ENCODE measurements around the gene SLC38A4. TPM values are rescaled to one million over a fixed set of nuclear protein-coding genes. Genes with fewer than 3 reads are reported as not detected.

SLC38A4 gene
- polyA plus RNA-seq, 1 of the 3 experiments (the other 2 are of a cell fraction), result 66.7 TPM

DNA sequence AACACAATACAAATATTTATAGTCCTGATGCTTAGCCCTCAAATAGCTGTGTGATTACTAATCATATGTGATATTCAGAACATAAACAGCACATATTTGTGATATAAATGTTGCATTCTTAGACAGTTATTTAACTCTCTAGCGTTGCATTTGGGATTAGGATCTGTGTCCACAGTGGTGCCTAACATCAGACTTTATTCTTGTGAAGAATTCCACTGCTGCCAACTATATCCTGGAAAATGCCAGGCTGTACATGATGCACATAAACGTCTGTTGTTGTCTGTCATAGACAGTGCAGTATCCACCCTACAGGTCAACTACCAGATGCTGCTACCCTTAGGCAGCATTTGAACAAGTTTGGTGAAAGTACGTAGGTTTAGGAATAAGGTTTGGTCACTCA lies 39.0 kb downstream of the SLC38A4 start (continued):
- peak; percentile 48 for TF ChIP-seq PBX3 (IDR thresholded peaks at IDR 0.05)
- TF ChIP-seq POLR2AphosphoS5 (IDR thresholded peaks at IDR 0.05; ENCODE audit: low read depth, low read length), result no peak; the same call in 1 of the 2 replicates
- no peak for TF ChIP-seq SMC3 (IDR thresholded peaks at IDR 0.05; ENCODE audit: low read depth, low read length)
- TF ChIP-seq, protein P1, sequence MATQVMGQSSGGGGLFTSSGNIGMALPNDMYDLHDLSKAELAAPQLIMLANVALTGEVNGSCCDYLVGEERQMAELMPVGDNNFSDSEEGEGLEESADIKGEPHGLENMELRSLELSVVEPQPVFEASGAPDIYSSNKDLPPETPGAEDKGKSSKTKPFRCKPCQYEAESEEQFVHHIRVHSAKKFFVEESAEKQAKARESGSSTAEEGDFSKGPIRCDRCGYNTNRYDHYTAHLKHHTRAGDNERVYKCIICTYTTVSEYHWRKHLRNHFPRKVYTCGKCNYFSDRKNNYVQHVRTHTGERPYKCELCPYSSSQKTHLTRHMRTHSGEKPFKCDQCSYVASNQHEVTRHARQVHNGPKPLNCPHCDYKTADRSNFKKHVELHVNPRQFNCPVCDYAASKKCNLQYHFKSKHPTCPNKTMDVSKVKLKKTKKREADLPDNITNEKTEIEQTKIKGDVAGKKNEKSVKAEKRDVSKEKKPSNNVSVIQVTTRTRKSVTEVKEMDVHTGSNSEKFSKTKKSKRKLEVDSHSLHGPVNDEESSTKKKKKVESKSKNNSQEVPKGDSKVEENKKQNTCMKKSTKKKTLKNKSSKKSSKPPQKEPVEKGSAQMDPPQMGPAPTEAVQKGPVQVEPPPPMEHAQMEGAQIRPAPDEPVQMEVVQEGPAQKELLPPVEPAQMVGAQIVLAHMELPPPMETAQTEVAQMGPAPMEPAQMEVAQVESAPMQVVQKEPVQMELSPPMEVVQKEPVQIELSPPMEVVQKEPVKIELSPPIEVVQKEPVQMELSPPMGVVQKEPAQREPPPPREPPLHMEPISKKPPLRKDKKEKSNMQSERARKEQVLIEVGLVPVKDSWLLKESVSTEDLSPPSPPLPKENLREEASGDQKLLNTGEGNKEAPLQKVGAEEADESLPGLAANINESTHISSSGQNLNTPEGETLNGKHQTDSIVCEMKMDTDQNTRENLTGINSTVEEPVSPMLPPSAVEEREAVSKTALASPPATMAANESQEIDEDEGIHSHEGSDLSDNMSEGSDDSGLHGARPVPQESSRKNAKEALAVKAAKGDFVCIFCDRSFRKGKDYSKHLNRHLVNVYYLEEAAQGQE (IDR thresholded peaks at IDR 0.05; ENCODE audit: low read depth, low read length), result no peak
- no peak for TF ChIP-seq MXI1 (IDR thresholded peaks at IDR 0.05; ENCODE audit: low read depth, low read length)
- no peak for TF ChIP-seq MEF2A (IDR thresholded peaks at IDR 0.05; ENCODE audit: borderline replicate concordance, low read depth)
- no peak for TF ChIP-seq RCOR1 (IDR thresholded peaks at IDR 0.05; ENCODE audit: low read length)
- TF ChIP-seq CHD2 (IDR thresholded peaks at IDR 0.05; ENCODE audit: low read length, partially characterized antibody), result no peak
- peak; percentile 80 for TF ChIP-seq TEAD4 (IDR thresholded peaks at IDR 0.05; ENCODE audit: borderline replicate concordance, insufficient read depth)
- TF ChIP-seq FOSL2 (IDR thresholded peaks at IDR 0.05; ENCODE audit: borderline replicate concordance, low read depth), result peak; percentile 73; the same call in 1 of the 2 replicates
- no peak for TF ChIP-seq RFX5 (IDR thresholded peaks at IDR 0.05; ENCODE audit: low read length)
- TF ChIP-seq, protein P2, sequence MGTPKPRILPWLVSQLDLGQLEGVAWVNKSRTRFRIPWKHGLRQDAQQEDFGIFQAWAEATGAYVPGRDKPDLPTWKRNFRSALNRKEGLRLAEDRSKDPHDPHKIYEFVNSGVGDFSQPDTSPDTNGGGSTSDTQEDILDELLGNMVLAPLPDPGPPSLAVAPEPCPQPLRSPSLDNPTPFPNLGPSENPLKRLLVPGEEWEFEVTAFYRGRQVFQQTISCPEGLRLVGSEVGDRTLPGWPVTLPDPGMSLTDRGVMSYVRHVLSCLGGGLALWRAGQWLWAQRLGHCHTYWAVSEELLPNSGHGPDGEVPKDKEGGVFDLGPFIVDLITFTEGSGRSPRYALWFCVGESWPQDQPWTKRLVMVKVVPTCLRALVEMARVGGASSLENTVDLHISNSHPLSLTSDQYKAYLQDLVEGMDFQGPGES (IDR thresholded peaks at IDR 0.05; ENCODE audit: low read depth, low read length), result no peak
- TF ChIP-seq EP300 (IDR thresholded peaks at IDR 0.05; ENCODE audit: borderline replicate concordance in 1 of 2, low read depth in 1 of 2, low read length in 1 of 2), result peak in 1 of 2 experiments; percentile 85; a peak in 2 of 4 replicates
- no peak for TF ChIP-seq SIN3A (IDR thresholded peaks at IDR 0.05; ENCODE audit: borderline replicate concordance, low read depth, low read length)

DNA sequence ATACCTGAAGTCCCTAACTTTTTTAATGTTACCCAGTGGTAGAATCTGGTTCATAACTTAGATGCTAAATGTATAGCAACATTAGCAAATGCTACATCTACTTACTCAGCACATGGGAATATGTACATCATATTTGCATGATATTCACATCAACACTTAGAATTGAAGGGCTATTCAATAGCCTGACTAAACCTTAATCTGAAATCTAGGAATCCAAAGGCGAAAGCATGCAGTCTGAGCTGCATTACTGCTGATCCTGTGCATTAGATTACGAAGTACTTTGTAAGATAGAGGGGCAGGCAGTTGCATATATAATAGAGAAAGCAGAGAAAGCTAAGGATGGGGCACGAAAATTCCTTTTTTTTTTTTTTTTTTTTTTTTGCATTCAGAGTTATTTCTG lies 40.4 kb downstream of the SLC38A4 start:
- ChIA-PET POLR2A (no interaction called here), CTCF (no interaction called here)
- Histone ChIP-seq H3K27me3 (ENCODE audit: insufficient read depth) (no peaks in the 10 kb centered on the region), H3K4me2 (0 out of 2 replicates have a peak overlapping the region, but pooled peaks have one; percentile 47), H3K9ac (peak overlapping the region; percentile 29; the same call in 1 of the 2 replicates), H4K20me1 (ENCODE audit: insufficient read depth) (no peaks in the 10 kb centered on the region), H3K9me2 (no peaks in the 10 kb centered on the region), H3K4me1 (ENCODE audit: control insufficient read depth in 1 of 2, insufficient read depth in 2 of 2, low read depth in 1 of 2, low read length in 1 of 2) (peaks cover 0 to 29% of the 10 kb centered on the region in 2 experiments; a peak in 3 of 4 replicates), H3K4me3 (ENCODE audit: low read depth in 2 of 2, low read length in 1 of 2) (no peak overlapping the region), H2AFZ (ENCODE audit: low read depth) (no peak overlapping the region), H3F3A (replicated peaks; ENCODE audit: insufficient read depth) (peaks cover 28% of the 10 kb centered on the region), H3K9me3 (no peaks in the 10 kb centered on the region), H3K79me2 (ENCODE audit: insufficient read depth) (no peaks in the 10 kb centered on the region; the same call in 1 of the 2 replicates), H3K27ac (ENCODE audit: low read depth in 2 of 2, low read length in 1 of 2) (peak overlapping the region; percentile 55 to 82; a peak in 3 of 4 replicates), H3K36me3 (replicated peaks in 1 of 2; ENCODE audit: control insufficient read depth in 1 of 2, insufficient read depth in 2 of 2, low read length in 1 of 2) (peaks cover 29 to 47% of the 10 kb centered on the region in 2 experiments)
- TF ChIP-seq, protein P3, sequence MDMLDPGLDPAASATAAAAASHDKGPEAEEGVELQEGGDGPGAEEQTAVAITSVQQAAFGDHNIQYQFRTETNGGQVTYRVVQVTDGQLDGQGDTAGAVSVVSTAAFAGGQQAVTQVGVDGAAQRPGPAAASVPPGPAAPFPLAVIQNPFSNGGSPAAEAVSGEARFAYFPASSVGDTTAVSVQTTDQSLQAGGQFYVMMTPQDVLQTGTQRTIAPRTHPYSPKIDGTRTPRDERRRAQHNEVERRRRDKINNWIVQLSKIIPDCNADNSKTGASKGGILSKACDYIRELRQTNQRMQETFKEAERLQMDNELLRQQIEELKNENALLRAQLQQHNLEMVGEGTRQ (IDR thresholded peaks at IDR 0.05; ENCODE audit: borderline replicate concordance, low read depth, low read length), result no peak
- TF ChIP-seq YY1 (IDR thresholded peaks at IDR 0.05; ENCODE audit: low read depth) (no peak), RFX5 (IDR thresholded peaks at IDR 0.05; ENCODE audit: low read length) (no peak), FOSL2 (IDR thresholded peaks at IDR 0.05; ENCODE audit: borderline replicate concordance, low read depth) (no peak), GATA2 (CRISPR knock-in tag; IDR thresholded peaks at IDR 0.05) (no peak), SIN3A (IDR thresholded peaks at IDR 0.05; ENCODE audit: borderline replicate concordance, low read depth, low read length) (no peak), JUND (IDR thresholded peaks at IDR 0.05) (no peak), MXI1 (IDR thresholded peaks at IDR 0.05; ENCODE audit: low read depth, low read length) (no peak), CTCF (IDR thresholded peaks at IDR 0.05) (no peak), GABPA (IDR thresholded peaks at IDR 0.05; ENCODE audit: low read depth) (no peak), EZH2phosphoT487 (IDR thresholded peaks at IDR 0.05; ENCODE audit: borderline replicate concordance, low read depth) (no peak), TAF1 (IDR thresholded peaks at IDR 0.05; ENCODE audit: borderline replicate concordance, low read depth, low read length) (no peak), NRF1 (IDR thresholded peaks at IDR 0.05; ENCODE audit: low read depth, low read length) (no peak)
- DNase-seq, result no peak
- 40% methylated on average over 3 of the region's 3 CpGs for WGBS (ENCODE audit: low lambda C conversion rate)

Measured in SK-N-SH (cell line).